Retinal pigment epithelial cell (primary cell): ENCODE results near the gene PAN2.
"Not testable (repeated sequence)": the region's sequence is repeated elsewhere in the genome, so short reads cannot be mapped to it uniquely, and the experiment has no call there.

Source experiments
- DNase-seq: peaks from one replicate; pipeline ENCODE4 v3.0.0-alpha.2; 2010; ENCODE audit warnings: low read depth
- H3K4me3 ChIP-seq: 2 replicates; pipeline ENCODE4 v1.5.1; 2011; ENCODE audit warnings: mild to moderate bottlenecking, low read length, control low read depth, moderate library complexity
- CTCF ChIP-seq: conservative IDR thresholded peaks from 2 replicates; pipeline ENCODE4 v1.5.1; 2011; ENCODE audit warnings: low read depth, low read length, control low read depth, inconsistent platforms

The PAN2 gene

GRCh38 chr12:56282030-56282429 lies 51.8 kb downstream of the PAN2 start:
- DNase-seq = no peak
- TF ChIP-seq CTCF = no peak

GRCh38 chr12:56280849-56281248 lies 53.0 kb downstream of the PAN2 start:
- no peak for DNase-seq
- H3K4me3 ChIP-seq = no peak overlapping the region
- no peak for TF ChIP-seq CTCF

More at GRCh38 chr12:56282030-56282429, 51.8 kb downstream of the PAN2 start:
- H3K4me3 ChIP-seq = no peak overlapping the region

- no peak for DNase-seq
- no peak overlapping the region for H3K4me3 ChIP-seq
- no peak for TF ChIP-seq CTCF
Measured at GRCh38 chr12:56278905-56279304, 54.9 kb downstream of the PAN2 start.

- no peak overlapping the region for H3K4me3 ChIP-seq
- no peak for TF ChIP-seq CTCF
- DNase-seq = no peak
Measured at GRCh38 chr12:56274299-56274698, 59.5 kb downstream of the PAN2 start.

GRCh38 chr12:56272468-56272867 lies 61.3 kb downstream of the PAN2 start:
- not testable (repeated sequence) for H3K4me3 ChIP-seq, DNase-seq

- peak; percentile 61 for TF ChIP-seq CTCF
- H3K4me3 ChIP-seq = no peak overlapping the region
- no peak for DNase-seq
Measured at GRCh38 chr12:56271031-56271430, 62.8 kb downstream of the PAN2 start.

GRCh38 chr12:56267443-56268071 lies 66.2 kb downstream of the PAN2 start:
- no peak for TF ChIP-seq CTCF
- DNase-seq = no peak

More at GRCh38 chr12:56267443-56268071, 66.2 kb downstream of the PAN2 start:
- peak overlapping the region; percentile 79 for H3K4me3 ChIP-seq
